HG03469 (cell line): Measurements from ENCODE around the gene UAP1.
"Not testable (repeated sequence)": the region's sequence is repeated elsewhere in the genome, so short reads cannot be mapped to it uniquely, and the experiment has no call there.

ENCODE experiments used
- ATAC-seq: cut with Tn5 transposase; IDR thresholded peaks from one replicate; pipeline ENCODE4 v1.9.1; 2021; ENCODE audit warnings: mild to moderate bottlenecking, moderate library complexity, moderate number of reproducible peaks; ENCODE audit not compliant: unreplicated experiment

The UAP1 gene

GRCh38 chr1:162564762-162565218 lies 3.3 kb downstream of the UAP1 start:
- no peak for ATAC-seq

- peak; percentile 22 for ATAC-seq
These were observed 3.9 kb downstream of the UAP1 start for GRCh38 chr1:162565460-162565859.

GRCh38 chr1:162566870-162567269 lies 5.3 kb downstream of the UAP1 start:
- ATAC-seq, result no peak

GRCh38 chr1:162568802-162569201 lies 7.3 kb downstream of the UAP1 start:
- ATAC-seq, result no peak

GRCh38 chr1:162570718-162571117 lies 9.2 kb downstream of the UAP1 start:
- no peak for ATAC-seq

GRCh38 chr1:162571121-162571520 lies 9.6 kb downstream of the UAP1 start:
- not testable (repeated sequence) for ATAC-seq

- ATAC-seq, result no peak
These were observed 10.2 kb downstream of the UAP1 start for GRCh38 chr1:162571696-162572095.

GRCh38 chr1:162573136-162573535 lies 11.6 kb downstream of the UAP1 start:
- ATAC-seq, result no peak

- ATAC-seq, result no peak
These were observed 16.7 kb downstream of the UAP1 start for GRCh38 chr1:162578071-162578700.

- no peak for ATAC-seq
These were observed 17.4 kb downstream of the UAP1 start for GRCh38 chr1:162578936-162579335.

GRCh38 chr1:162580308-162580707 lies 18.8 kb downstream of the UAP1 start:
- ATAC-seq, result no peak

GRCh38 chr1:162582901-162583300 lies 21.4 kb downstream of the UAP1 start:
- ATAC-seq, result not testable (repeated sequence)

- ATAC-seq, result not testable (repeated sequence)
These were observed 23.6 kb downstream of the UAP1 start for GRCh38 chr1:162585101-162585500.

GRCh38 chr1:162587347-162587746 lies 25.8 kb downstream of the UAP1 start:
- ATAC-seq, result no peak

GRCh38 chr1:162587761-162588260 lies 26.3 kb downstream of the UAP1 start:
- ATAC-seq, result no peak

GRCh38 chr1:162590101-162590500 lies 28.6 kb downstream of the UAP1 start:
- no peak for ATAC-seq

GRCh38 chr1:162590686-162591085 lies 29.2 kb downstream of the UAP1 start:
- no peak for ATAC-seq

- ATAC-seq, result no peak
These were observed 35.1 kb downstream of the UAP1 start for GRCh38 chr1:162596514-162597170.

- ATAC-seq, result no peak
These were observed 37.9 kb downstream of the UAP1 start for GRCh38 chr1:162599451-162599850.

GRCh38 chr1:162603117-162603516 lies 41.6 kb downstream of the UAP1 start:
- ATAC-seq, result not testable (repeated sequence)

GRCh38 chr1:162605225-162605927 lies 43.9 kb downstream of the UAP1 start:
- ATAC-seq, result no peak

GRCh38 chr1:162609306-162609705 lies 47.8 kb downstream of the UAP1 start:
- ATAC-seq, result no peak
